ENCODE data around the gene TERF2IP. TPM values are rescaled to one million over a fixed set of nuclear protein-coding genes. Genes with fewer than 3 reads are reported as not detected.
A peak's percentile ranks its signal among the peaks of the same experiment; 100 is the strongest.

Gene TERF2IP
- total RNA-seq, 2 donors from 2014 or later = 20.0 to 23.4 TPM

DNA sequence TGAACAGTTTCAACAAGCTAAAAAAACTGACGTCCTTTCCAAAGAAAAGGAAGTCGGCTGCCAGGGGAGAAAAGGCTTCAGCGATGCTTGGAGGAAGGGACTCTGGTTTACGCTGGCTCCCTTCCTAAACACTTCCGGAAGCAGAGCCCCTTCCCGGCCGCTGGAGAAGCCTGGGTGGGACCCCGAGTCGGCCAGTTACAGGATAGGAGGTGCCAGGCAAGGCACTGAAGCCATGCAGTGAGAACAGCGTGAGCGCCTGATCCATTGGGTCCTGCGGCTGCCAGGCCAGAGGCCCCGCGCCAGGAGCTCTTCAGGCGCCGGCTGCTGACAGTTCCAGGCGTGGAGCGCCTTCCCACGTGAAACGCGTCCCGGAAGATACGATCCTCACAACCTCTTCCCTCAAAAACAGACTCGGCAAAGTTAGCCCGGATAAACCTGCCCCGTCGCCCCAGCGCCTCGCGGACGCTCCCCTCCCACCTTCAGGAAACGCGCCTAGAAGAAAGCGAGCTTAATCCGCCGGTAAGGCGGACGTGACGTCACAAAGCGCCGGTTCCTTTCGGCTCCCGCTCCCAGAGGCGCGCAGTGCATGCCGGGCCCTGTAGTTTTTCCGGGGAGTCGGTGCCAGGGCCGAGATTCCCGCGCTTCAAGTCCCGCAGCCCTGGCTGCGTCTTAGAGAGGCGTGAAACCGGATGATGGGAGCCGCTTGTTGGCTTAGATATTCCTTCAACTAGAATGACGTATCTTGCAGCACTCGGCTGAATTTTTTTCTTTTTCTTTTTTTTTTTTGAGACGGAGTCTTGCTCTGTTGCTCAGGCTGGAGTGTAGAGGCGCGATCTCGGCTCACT is 24.6 kb upstream of the TERF2IP start, which contains the start of gene ADAT1:
ADAT1 (minus strand) TSS at position 521 of the 845 bp plus-strand sequence. CDS start 2,482 bp downstream, outside the sequence.
- H3K27me3 Mint-ChIP-seq (ENCODE audit: insufficient read depth) = no peaks in the 10 kb centered on the region
- peak within 1 kb of the TSS; percentile 92 for H3K4me3 Mint-ChIP-seq
- Histone ChIP-seq H3K9ac (ENCODE audit: extremely low read depth, low read length, poor library complexity, severe bottlenecking) (peak within 1 kb of the TSS; percentile 88), H3K27ac (ENCODE audit: low read depth, low read length) (peak within 1 kb of the TSS; percentile 84), H3K36me3 (ENCODE audit: control insufficient read depth, insufficient read depth, low read length) (peaks cover 53% of the 10 kb centered on the region), H3K4me3 (ENCODE audit: low read length) (peak within 1 kb of the TSS; percentile 99), H3K27me3 (ENCODE audit: control insufficient read depth, insufficient read depth, low read length, poor library complexity, severe bottlenecking) (no peaks in the 10 kb centered on the region), H3K4me1 (ENCODE audit: control insufficient read depth, insufficient read depth, low read length) (peaks cover 5% of the 10 kb centered on the region), H3K9me3 (ENCODE audit: control insufficient read depth, low read length) (no peaks in the 10 kb centered on the region)
- peaks cover 47% of the 10 kb centered on the region for H3K36me3 Mint-ChIP-seq (ENCODE audit: low read depth)
- peak; percentile 99 for DNase-seq
- H3K27ac Mint-ChIP-seq = peak within 1 kb of the TSS; percentile 99
- no peaks in the 10 kb centered on the region for H3K9me3 Mint-ChIP-seq
- WGBS, 2 experiments (ENCODE audit: insufficient coverage in 1 of 2, insufficient read length in 1 of 2) = 3% methylated on average over 33 to 62 of the region's 62 CpGs
- peaks cover 16% of the 10 kb centered on the region for H3K4me1 Mint-ChIP-seq
- TF ChIP-seq, protein P1, sequence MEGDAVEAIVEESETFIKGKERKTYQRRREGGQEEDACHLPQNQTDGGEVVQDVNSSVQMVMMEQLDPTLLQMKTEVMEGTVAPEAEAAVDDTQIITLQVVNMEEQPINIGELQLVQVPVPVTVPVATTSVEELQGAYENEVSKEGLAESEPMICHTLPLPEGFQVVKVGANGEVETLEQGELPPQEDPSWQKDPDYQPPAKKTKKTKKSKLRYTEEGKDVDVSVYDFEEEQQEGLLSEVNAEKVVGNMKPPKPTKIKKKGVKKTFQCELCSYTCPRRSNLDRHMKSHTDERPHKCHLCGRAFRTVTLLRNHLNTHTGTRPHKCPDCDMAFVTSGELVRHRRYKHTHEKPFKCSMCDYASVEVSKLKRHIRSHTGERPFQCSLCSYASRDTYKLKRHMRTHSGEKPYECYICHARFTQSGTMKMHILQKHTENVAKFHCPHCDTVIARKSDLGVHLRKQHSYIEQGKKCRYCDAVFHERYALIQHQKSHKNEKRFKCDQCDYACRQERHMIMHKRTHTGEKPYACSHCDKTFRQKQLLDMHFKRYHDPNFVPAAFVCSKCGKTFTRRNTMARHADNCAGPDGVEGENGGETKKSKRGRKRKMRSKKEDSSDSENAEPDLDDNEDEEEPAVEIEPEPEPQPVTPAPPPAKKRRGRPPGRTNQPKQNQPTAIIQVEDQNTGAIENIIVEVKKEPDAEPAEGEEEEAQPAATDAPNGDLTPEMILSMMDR (conservative IDR thresholded peaks at IDR 0.05) = no peak

DNA sequence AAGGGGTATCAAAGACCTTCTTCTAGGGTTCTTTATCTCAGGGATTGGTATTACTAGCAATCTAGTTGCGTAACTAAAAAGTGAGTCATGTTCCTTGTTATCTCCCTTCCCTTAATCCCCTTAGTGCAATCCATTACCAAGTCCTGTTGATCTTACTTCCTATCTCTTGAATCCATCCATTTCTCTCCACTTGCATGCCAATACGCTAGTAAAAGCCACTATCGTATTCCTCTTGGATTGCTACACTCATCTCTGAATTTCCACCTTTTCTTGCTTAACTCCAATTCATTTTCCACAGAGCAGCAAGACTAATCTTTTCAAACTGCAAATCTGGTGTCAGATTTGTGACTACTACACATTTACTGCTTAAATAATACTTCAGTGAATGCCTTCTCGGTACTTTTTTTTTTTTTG is 22.6 kb upstream of the TERF2IP start:
- Histone ChIP-seq H3K27me3 (ENCODE audit: control insufficient read depth, insufficient read depth, low read length, poor library complexity, severe bottlenecking) (no peaks in the 10 kb centered on the region), H3K36me3 (ENCODE audit: control insufficient read depth, insufficient read depth, low read length) (peaks cover 57% of the 10 kb centered on the region), H3K27ac (ENCODE audit: low read depth, low read length) (no peak overlapping the region), H3K9me3 (ENCODE audit: control insufficient read depth, low read length) (no peaks in the 10 kb centered on the region), H3K4me3 (ENCODE audit: low read length) (no peak overlapping the region), H3K9ac (ENCODE audit: extremely low read depth, low read length, poor library complexity, severe bottlenecking) (no peak overlapping the region), H3K4me1 (ENCODE audit: control insufficient read depth, insufficient read depth, low read length) (peaks cover 5% of the 10 kb centered on the region)
- 73 to 87% methylated on average over 4 of the region's 4 CpGs for whole genome bisulfite sequencing, 2 experiments (ENCODE audit: insufficient coverage in 1 of 2, insufficient read length in 1 of 2)
- H3K9me3 Mint-ChIP-seq = no peaks in the 10 kb centered on the region
- H3K27ac Mint-ChIP-seq = peak overlapping the region; percentile 46
- H3K36me3 Mint-ChIP-seq (ENCODE audit: low read depth) = peaks cover 51% of the 10 kb centered on the region
- H3K4me1 Mint-ChIP-seq = peaks cover 16% of the 10 kb centered on the region
- no peak for DNase-seq
- H3K4me3 Mint-ChIP-seq = no peak overlapping the region
- TF ChIP-seq, protein P1 (conservative IDR thresholded peaks at IDR 0.05) = no peak
- no peaks in the 10 kb centered on the region for H3K27me3 Mint-ChIP-seq (ENCODE audit: insufficient read depth)

DNA sequence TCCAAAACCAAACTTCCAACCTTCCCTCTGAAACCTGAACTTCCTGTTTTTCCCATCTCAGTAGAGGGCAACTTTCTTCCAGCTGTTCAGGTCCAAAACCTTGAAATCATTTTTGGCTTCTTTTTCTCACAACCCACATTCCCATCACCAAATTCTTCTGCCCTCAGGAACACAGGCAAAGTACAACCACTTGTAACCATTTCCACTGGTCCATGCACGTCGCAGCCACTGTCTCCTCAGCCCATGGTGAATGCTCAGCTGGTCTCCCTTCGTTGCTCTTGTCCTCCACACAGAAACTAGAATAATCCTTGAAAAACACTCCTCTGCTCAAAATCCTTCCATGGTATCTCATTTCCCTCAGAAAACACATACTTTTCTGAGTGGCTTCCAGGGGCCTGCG is 20.8 kb upstream of the TERF2IP start:
- Histone ChIP-seq H3K27me3 (ENCODE audit: control insufficient read depth, insufficient read depth, low read length, poor library complexity, severe bottlenecking) (no peaks in the 10 kb centered on the region), H3K4me1 (ENCODE audit: control insufficient read depth, insufficient read depth, low read length) (peaks cover 5% of the 10 kb centered on the region), H3K9me3 (ENCODE audit: control insufficient read depth, low read length) (no peaks in the 10 kb centered on the region), H3K9ac (ENCODE audit: extremely low read depth, low read length, poor library complexity, severe bottlenecking) (no peak overlapping the region), H3K27ac (ENCODE audit: low read depth, low read length) (no peak overlapping the region), H3K4me3 (ENCODE audit: low read length) (no peak overlapping the region), H3K36me3 (ENCODE audit: control insufficient read depth, insufficient read depth, low read length) (peaks cover 66% of the 10 kb centered on the region)
- Mint-ChIP-seq H3K36me3 (ENCODE audit: low read depth) (peaks cover 59% of the 10 kb centered on the region), H3K27me3 (ENCODE audit: insufficient read depth) (no peaks in the 10 kb centered on the region), H3K27ac (peak overlapping the region; percentile 1), H3K4me1 (peaks cover 16% of the 10 kb centered on the region), H3K9me3 (no peaks in the 10 kb centered on the region), H3K4me3 (no peak overlapping the region)
- TF ChIP-seq, protein P1 (conservative IDR thresholded peaks at IDR 0.05) = no peak
- WGBS, 2 experiments (ENCODE audit: insufficient coverage in 1 of 2, insufficient read length in 1 of 2) = 94 to 97% methylated on average over 4 of the region's 4 CpGs
- no peak for DNase-seq

All from endodermal cell (in vitro differentiated cells).